NOMO-1 treated with dmso at 0.1 percent for 144 hours (cell line): ENCODE results near the gene KHK.

Experiments
- DNase-seq: peaks from one replicate; lab custom pipeline; 2025; ENCODE audit not compliant: unreplicated experiment; lab: John Stamatoyannopoulos, UW

Gene KHK

DNA sequence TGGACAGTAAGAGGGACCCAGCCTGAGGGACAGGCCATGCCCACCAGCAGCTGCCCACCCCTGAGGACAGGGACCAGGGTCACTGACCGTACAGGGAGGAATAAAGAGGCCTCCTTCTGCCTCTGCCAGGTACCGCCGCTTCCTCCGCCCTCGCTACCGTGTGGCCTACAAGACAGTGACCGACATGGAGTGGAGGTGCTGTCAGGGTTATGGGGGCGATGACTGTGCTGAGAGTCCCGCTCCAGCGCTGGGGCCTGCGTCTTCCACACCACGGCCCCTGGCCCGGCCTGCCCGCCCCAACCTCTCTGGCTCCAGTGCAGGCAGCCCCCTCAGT is 6.0 kb upstream of the KHK start:
- DNase-seq: no peak

DNA sequence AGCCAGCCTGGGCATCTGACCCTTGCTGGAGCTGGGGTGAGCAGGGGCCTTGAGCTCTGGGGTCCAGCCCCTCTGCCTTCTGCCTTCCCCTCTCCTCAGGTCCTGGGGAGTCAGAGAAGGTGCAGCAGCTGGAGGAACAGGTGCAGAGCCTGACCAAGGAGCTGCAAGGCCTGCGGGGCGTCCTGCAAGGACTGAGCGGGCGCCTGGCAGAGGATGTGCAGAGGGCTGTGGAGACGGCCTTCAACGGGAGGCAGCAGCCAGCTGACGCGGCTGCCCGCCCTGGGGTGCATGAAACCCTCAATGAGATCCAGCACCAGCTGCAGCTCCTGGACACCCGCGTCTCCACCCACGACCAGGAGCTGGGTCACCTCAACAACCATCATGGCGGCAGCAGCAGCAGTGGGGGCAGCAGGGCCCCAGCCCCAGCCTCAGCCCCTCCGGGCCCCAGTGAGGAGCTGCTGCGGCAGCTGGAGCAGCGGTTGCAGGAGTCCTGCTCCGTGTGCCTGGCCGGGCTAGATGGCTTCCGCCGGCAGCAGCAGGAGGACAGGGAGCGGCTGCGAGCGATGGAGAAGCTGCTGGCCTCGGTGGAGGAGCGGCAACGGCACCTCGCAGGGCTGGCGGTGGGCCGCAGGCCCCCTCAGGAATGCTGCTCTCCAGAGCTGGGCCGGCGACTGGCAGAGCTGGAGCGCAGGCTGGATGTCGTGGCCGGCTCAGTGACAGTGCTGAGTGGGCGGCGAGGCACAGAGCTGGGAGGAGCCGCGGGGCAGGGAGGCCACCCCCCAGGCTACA is 4.4 kb upstream of the KHK start:
- DNase-seq: peak; percentile 24

DNA sequence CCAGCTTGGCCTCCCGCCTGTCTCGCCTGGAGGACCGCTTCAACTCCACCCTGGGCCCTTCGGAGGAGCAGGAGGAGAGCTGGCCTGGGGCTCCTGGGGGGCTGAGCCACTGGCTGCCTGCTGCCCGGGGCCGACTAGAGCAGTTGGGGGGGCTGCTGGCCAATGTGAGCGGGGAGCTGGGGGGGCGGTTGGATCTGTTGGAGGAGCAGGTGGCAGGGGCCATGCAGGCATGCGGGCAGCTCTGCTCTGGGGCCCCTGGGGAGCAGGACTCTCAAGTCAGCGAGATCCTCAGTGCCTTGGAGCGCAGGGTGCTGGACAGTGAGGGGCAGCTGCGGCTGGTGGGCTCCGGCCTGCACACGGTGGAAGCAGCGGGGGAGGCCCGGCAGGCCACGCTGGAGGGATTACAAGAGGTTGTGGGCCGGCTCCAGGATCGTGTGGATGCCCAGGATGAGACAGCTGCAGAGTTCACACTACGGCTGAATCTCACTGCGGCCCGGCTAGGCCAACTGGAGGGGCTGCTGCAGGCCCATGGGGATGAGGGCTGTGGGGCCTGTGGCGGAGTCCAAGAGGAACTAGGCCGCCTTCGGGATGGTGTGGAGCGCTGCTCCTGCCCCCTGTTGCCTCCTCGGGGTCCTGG is 3.7 kb upstream of the KHK start:
- no peak for DNase-seq

DNA sequence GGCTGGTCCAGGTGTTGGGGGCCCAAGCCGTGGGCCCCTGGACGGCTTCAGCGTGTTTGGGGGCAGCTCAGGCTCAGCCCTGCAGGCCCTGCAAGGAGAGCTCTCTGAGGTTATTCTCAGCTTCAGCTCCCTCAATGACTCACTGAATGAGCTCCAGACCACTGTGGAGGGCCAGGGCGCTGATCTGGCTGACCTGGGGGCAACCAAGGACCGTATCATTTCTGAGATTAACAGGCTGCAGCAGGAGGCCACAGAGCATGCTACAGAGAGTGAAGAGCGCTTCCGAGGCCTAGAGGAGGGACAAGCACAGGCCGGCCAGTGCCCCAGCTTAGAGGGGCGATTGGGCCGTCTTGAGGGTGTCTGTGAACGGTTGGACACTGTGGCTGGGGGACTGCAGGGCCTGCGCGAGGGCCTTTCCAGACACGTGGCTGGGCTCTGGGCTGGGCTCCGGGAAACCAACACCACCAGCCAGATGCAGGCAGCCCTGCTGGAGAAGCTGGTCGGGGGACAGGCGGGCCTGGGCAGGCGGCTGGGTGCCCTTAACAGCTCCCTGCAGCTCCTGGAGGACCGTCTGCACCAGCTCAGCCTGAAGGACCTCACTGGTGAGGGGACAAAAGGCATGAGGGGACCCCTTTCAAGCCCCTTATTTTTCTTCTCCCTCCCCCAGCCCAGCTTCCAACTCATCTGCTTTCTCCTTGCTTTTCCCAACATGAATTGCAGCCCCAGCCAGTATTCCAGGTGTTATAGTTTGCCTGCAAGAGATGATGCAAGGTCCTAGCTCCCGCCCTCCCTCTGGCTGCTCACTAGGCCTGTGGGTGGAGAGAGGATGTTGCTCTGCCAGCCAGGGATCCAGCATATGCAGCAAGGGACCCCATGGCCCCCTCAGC is 2.9 kb upstream of the KHK start:
- no peak for DNase-seq

DNA sequence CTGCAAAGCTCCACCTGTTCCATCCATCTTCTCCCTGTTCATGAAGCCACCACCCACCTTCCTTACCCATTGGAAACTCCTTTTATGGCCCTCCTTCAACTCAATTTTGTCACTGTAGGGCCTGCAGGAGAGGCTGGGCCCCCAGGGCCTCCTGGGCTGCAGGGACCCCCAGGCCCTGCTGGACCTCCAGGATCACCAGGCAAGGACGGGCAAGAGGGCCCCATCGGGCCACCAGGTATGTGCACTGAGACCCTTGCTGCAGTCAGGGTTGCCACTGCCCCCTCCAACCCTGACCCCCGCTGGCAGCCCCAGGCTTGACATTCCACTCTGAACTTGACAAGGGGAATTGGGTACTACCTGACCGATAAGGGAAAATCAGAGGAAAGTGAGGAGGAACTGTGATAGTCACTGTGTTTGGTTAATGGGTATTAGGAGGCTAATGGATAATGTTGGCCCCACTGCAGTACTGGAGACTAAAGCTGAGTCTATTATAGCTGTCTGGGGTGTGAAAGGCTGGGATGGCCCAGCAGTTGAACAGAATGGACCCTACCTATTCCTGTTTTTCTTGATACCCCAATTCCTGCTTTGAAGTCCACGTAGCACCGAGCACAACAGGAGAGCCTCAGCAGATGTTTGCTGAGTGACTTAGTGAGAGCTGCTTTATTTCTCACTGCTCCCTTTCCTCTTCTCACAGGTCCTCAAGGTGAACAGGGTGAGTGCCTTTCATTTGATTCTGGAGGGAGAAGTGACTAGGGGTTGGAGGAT is 2.1 kb upstream of the KHK start:
- no peak for DNase-seq

DNA sequence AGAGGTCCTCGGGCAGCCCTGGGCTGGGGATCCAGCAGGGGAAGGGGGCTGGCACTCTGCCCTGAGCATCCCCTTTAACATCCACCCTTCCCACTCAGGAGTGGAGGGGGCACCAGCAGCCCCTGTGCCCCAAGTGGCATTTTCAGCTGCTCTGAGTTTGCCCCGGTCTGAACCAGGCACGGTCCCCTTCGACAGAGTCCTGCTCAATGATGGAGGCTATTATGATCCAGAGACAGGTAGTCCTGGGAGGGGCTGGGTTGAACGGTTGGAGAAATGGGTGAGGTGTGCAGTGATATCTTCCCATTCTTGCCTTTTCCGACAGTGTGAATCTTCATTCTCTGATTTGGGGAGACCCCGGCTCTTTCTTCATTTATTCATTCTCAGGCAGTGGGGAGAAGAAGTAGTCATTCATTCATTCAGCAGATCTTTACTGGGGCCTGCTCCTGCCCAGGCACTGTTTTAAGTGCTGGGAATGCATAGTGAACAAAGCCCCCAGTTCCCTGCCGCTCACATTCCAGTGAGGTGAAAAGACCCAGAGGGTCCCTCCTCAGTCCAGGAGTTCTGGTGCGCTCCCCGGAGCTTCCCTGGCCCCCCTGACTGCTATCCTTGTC is 1.4 kb upstream of the KHK start:
- no peak for DNase-seq

DNA sequence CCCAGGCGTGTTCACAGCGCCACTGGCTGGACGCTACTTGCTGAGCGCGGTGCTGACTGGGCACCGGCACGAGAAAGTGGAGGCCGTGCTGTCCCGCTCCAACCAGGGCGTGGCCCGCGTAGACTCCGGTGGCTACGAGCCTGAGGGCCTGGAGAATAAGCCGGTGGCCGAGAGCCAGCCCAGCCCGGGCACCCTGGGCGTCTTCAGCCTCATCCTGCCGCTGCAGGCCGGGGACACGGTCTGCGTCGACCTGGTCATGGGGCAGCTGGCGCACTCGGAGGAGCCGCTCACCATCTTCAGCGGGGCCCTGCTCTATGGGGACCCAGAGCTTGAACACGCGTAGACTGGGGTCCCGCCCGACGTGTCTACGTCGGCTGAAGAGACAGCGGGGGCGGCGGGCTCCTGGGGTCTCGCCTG is 891 bp upstream of the KHK start:
- no peak for DNase-seq

DNA sequence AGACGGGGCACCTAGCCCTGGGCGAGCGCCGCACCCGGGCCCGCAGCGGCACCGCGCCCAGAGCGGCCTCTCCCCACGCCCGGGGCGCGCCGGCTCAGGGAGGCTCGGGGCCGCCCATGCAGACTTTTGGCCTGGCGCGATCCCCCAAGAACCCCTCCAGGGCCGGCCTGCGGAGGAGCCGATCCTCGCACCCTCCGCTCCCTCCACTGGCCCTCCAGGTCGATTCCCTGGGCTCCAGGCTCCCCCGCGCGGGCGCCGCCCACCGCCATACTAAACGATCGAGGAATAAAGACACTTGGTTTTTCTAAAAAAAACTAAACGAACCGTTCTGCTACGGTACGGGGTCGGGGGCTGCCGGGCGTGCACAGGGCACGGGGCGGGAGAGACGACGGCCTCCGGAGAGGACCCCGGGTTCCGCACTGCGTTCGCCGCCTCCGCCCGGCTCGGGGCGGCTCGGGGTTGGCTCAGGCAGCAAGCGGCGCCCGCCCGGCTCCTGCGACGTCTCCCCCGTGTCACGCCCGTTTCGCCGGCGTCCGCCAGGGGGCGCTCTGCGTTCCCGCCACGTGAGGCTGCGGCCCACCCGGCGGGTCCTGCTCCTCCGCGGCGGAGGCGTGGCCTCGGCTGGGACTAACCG is 365 bp upstream of the KHK start:
- DNase-seq: peak; percentile 95

DNA sequence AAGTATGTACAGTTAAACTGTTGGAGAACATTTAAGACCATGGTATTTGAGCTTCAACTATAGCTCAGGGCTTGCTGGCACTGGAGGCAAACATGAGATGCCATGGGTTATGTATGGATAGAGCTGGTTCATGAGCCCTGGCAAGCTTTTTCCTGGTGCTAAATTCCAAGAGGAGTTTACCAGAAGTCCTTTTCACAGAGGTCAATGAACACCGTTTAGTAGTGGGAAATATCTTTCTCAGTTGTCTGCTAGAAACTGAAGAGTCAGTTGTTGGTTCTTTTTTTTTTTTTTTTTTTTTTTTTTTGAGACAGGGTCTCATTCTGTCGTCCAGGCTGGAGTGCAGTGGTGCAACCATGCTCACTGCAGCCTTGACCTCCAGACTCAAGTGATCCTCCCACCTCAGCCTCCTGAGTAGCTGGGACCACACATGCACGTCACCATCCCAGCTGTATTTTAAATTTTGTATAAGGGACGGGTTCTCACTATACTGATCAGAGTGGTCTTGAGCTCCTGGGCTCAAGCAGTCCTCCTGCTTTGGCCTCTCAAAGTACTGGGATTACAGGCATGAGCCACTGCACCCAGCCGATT is 1.3 kb downstream of the KHK start:
- DNase-seq: no peak

DNA sequence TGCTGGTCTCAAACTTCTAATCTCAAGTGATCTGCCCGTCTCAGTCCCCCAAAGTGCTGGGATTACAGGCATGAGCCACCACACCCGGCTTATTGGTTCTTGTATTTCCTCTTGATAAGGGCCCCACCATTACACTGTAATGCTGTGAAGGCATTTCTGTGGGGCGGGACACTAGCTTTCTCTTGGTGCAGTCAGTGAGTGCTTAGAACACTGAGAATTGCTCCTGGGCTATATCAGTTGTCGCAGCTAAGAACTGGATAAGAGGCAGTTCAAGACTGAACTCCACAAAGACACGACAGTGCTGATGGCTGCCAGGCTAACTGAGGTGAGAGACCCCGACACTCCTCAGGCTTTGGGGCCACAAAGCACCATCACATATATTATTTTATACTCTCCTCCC is 2.1 kb downstream of the KHK start:
- no peak for DNase-seq

DNA sequence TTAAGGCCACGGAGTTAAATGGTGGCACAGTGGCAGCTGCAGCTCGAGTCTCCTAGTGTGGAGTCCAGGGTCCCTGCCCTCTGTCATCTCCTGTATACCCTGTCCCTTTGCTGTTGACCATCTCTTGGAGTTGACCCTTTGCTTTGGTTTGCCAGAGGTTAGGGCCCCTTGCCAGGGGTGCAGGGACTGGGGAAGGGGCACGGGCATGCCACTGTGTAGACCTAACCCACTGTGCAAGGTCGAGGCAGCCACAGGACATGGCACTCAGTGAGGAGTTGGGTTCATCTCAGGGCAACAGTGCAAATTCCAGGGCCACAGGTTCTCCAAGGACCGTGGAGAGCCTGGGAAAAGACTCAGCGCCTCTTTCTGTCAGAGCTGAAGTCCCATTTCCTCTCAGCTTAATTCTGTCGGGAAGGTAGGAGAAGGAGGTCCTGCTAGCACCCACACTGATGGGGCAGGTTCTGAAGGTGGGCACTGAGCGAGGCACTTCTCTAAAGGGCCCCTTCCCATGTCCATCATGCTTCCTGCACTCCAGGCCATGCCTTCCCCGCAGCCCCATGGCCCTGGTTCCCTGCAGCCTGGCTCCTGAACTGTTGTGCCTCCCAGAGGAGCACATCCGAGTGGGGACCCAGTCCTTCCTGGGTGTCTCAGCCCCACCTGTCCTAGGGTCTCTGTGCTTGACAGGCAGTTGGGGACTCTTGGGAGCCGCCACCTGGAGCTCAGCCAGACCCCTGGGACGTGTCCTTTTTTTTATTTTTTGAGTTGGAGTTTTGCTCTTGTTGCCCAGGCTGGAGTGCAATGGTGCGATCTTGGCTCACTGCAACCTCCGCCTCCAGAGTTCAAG is 2.8 kb downstream of the KHK start:
- DNase-seq: no peak

DNA sequence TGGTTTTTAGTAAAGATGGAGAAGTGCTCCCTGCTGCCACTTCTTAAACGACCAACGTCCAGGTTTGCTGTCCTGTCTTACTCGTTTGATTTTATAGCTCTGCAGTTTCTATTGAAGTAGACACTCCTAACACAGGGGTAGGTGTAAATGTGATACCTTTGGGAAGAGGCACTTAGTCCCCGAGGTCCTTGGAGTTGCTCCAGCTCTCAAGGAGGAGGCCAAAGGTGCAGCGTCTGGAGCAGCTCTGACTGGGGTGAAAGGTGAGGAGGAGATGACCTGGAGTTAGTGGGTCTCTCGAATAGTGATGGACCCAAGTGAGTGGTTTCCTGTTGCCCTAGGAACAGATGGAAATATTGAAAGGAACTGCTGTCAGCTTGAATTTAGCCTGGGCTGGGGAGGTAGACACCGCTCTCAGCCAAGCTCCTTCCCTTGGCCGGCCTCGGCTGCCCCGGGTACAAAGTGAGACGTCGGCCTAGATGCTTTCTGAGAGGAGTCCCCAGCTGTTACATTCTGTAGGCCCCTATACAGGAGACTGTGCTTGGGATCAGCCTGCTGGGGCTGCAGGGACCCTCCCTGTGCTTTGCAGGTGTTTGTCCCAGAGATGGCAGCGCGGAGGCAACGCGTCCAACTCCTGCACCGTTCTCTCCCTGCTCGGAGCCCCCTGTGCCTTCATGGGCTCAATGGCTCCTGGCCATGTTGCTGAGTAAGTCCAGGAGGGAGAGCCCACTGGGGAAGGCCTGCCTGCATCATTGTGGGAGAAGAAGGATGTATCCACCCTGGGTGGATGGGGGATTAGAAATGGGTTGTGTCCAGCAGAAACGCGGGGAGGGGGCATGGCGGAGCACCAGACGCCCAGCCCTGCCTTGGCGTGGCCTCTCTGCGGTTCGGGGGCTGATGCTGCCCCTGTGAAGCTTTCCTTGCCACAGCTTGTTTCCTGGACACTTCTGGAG is 5.4 kb downstream of the KHK start:
- DNase-seq: no peak

DNA sequence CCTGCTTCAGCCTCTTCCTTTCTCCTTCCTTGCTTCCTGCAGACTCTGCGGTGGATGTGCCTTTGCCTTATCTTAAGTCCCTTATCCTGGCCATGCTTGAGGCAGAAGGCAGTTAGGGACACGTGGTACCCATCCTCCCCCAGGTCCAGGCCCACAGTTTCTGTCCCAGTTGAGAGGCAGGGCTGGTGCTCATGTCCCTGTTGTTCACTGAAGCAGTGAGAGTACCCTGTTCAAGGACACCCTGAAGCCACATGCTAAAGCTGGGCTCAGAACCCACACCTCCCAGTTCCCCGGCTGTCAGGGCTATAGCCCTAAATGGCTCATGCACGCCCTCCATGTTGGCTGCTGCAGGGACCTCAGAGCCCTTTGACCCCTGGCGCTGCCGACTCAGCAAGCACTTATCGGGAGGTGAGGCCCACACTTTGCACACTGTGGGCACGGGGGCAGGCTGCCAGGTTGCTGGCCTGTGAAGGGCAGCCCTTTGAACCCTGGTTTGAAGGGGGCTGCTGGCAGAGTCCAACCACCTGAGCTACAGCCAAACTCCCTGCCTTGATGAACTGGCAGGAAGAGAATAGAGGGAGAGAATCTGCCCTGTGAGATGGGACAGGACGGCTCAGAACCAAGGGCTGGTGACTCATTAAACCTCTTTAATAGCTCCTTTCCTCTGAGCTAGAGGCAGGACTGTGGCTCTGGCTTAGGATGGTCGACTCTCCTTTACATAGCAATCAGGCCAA is 6.3 kb downstream of the KHK start:
- no peak for DNase-seq

DNA sequence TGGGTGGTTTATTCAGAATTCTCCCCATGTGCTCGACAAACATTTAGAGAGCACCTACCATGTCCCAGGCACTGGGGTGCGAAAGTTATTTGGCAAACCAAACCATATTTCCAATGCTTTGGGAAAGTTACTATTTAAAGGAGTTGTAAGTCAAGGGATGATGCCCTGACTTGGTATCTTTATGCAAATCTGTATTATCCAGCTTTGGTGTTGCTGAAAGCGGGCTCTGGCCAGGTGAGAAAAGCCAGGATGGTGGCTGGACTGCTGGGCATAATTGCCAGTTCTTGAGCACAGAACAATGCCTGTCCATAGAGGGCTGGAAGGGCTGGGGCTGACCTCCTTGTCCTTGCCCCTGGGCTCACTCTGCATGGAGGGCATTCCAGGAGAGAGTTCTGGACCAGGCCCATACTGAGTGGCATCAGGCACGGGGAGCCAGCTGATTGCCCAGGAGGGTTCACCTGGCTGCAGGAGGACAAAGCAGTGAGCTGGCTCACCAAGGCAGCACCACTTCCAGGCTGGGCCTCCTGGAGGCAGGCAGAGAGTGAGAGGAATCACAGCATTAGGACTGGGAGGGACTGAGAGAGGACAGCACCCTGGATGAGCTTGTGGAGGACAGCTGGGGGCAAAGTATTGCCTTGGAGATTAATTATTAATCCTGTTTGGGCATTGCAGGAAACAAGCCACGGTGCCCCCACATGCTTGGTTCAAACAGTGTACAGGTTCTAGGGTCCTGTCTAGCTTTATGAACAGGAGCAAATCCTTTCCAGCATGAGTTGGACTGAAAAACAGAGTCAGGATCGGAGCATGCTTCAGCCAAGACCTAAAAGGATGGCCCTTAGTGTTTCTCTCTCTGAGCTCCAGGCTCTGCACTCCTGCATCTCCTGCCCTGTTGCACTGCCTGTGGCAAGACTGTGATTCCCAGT is 7.1 kb downstream of the KHK start:
- no peak for DNase-seq

DNA sequence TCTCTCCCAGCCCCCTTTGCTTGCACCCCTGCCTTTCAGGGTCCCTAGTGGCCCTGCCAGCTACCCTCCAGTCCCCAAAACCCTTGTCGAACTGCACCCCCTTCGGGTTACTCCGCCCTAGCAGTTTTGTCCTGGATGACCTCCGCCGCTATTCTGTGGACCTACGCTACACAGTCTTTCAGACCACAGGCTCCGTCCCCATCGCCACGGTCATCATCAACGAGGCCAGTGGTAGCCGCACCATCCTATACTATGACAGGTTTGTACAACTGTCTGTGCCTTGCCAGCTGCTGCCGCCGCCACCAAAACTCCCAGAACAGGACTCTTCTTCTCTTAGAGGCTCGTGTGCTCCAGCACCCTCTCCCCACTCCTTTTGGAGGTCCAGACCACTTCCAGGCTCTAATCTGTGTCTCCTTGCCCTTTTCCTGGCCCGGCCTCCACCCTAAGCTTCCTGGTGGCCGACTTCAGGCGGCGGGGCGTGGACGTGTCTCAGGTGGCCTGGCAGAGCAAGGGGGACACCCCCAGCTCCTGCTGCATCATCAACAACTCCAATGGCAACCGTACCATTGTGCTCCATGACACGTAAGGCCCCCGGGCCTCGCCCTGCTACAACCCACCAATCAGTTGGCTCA is 7.9 kb downstream of the KHK start:
- DNase-seq: no peak

DNA sequence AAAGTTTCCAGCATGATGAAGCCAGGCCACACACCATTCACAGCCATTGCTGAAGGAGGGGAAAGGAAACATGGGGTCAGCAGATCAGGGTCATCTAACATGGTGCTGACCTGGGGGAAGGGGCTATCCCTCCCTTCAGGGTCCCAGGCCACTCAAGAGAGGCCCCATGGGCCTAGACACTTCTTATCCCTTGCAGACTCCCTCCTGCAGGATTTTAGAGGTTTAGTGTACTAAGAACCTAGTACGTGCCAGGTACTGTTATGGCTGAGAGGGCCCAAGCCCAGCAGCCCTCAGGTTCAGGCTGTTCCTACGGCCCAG is 8.8 kb downstream of the KHK start:
- DNase-seq: no peak
